Activated CD4-positive, CD25-positive, alpha-beta regulatory T cell treated with anti-CD3 and anti-CD28 coated beads, Interleukin-2, amount 50 U/mL, for 24 hours (primary cell): Measurements from ENCODE around the gene TMEM150A.
"Not testable (repeated sequence)": the region's sequence is repeated elsewhere in the genome, so short reads cannot be mapped to it uniquely, and the experiment has no call there.

Source experiments
- ATAC-seq, 2 donors: fragments of 150-1000 bp; cut with Tn5 transposase; one replicate each; pipeline ENCODE4 v1.10.0; 2021; ENCODE audit warnings: mild to moderate bottlenecking in 1 of 2, moderate library complexity in 1 of 2

TMEM150A gene

GRCh38 chr2:85593023-85593422 lies 9.5 kb downstream of the TMEM150A start:
- ATAC-seq: no peak

- not testable (repeated sequence) for ATAC-seq
Observed at GRCh38 chr2:85592299-85592698, 10.2 kb downstream of the TMEM150A start.

GRCh38 chr2:85591563-85591962 lies 10.9 kb downstream of the TMEM150A start:
- ATAC-seq: no peak

GRCh38 chr2:85590950-85591349 lies 11.5 kb downstream of the TMEM150A start:
- ATAC-seq: no peak

- no peak for ATAC-seq
Observed at GRCh38 chr2:85589982-85590791, 12.3 kb downstream of the TMEM150A start.

GRCh38 chr2:85589181-85589580 lies 13.3 kb downstream of the TMEM150A start:
- ATAC-seq: no peak

- no peak for ATAC-seq
Observed at GRCh38 chr2:85588645-85589044, 13.9 kb downstream of the TMEM150A start.

- ATAC-seq: no peak
Observed at GRCh38 chr2:85588236-85588635, 14.3 kb downstream of the TMEM150A start.

- no peak for ATAC-seq
Observed at GRCh38 chr2:85585781-85586105, 16.8 kb downstream of the TMEM150A start.

GRCh38 chr2:85584857-85585780 lies 17.4 kb downstream of the TMEM150A start:
- ATAC-seq: peak; percentile 67 to 69

- ATAC-seq: peak; percentile 37 to 45
Observed at GRCh38 chr2:85584354-85584856, 18.1 kb downstream of the TMEM150A start, which contains the start of gene VAMP5. TSS of gene VAMP5 (plus strand) at chr2:85584431. CDS start at chr2:85584491, 60 bp downstream.

GRCh38 chr2:85583667-85584353 lies 18.7 kb downstream of the TMEM150A start:
- peak; percentile 58 to 59 for ATAC-seq

- no peak for ATAC-seq
Observed at GRCh38 chr2:85582492-85582891, 20.0 kb downstream of the TMEM150A start.

GRCh38 chr2:85580206-85580605 lies 22.3 kb downstream of the TMEM150A start:
- no peak for ATAC-seq

- ATAC-seq: no peak
Observed at GRCh38 chr2:85579266-85579935, 23.1 kb downstream of the TMEM150A start.

GRCh38 chr2:85578243-85579180 lies 24.0 kb downstream of the TMEM150A start:
- ATAC-seq: peak; percentile 52 to 54

GRCh38 chr2:85577386-85578242 lies 24.9 kb downstream of the TMEM150A start, which contains the start of gene VAMP8:
TSS of gene VAMP8 (plus strand) at chr2:85577586. CDS start at chr2:85577647, 61 bp downstream.
- ATAC-seq: peak; percentile 78 to 83

- no peak for ATAC-seq
Observed at GRCh38 chr2:85577063-85577385, 25.5 kb downstream of the TMEM150A start.

- no peak for ATAC-seq
Observed at GRCh38 chr2:85575739-85576138, 26.8 kb downstream of the TMEM150A start.

- ATAC-seq: no peak
Observed at GRCh38 chr2:85566265-85566664, 36.2 kb downstream of the TMEM150A start.
